ENCODE results near the gene CRY1.
"Not testable (repeated sequence)": the region's sequence is repeated elsewhere in the genome, so short reads cannot be mapped to it uniquely, and the experiment has no call there.

CRY1 gene

DNA sequence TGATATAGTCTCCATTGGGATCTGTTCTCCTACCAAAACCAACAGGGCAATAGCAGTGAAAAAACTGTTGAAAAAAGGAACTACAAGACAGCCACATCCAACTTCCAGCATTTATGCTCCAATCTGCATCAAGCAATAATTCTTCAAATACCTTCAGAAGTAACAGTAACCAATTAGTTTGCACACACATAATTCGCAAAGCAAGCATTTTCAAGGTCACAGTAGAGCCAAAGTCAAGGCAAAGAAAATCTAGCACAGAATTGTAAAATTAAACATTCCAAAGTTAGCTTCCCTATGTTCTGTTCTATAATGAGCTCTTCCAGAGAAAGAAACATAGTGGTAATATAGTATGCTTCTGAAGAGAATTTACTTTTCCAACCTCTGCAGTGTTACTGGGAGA, 95.4 kb downstream of the CRY1 start:
- no peak for DNase-seq

DNA sequence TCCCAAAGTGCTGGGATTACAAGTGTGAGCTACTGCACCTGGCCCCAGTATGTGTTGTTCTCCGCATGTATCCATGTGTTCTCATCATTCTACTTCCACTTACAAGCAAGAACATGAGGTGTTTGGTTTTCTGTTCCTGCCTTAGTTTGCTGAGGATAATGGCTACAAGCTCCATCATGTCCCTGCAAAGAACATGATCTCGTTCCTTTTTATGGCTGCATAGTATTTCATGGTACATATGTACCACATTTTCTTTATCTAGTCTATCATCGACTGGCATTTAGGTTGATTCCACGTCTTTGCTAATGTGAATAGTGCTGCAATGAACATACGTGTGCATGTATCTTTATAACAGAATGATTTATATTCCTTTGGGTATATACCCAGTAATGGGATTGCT, 97.2 kb downstream of the CRY1 start:
- DNase-seq = not testable (repeated sequence)

DNA sequence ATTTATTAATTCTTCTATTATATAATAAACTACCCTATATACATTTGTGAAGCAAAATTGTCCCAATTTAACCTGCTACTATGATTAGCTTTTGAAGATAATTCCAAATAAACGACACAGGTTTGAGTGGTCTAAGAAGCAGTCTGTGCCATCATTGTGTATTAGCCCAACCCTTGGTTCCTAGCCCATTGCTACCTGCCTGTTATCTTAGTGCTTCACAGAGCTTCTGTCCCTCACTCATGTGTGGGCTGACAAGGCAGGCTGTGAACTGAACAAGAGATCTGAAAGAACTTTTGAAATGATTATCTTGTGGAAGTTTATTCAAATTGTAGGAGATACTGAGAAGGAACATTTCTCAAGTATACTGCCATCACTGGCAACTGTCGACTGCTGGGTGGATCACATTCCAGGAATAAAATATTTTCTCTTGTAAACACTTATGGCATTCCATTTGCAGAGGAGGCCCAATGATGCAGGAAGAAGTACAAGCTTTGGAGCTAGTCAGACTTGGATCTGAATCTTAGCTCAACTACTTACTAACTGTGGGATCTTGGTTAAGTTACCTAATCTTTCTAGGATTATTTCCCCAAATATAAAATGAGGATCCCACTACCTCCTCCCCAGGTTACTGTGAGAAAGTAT, 98.6 kb downstream of the CRY1 start:
- no peak for DNase-seq

- no peak for DNase-seq
These were observed 105.5 kb downstream of the CRY1 start for GRCh38 chr12:106987846-106988245.

DNA sequence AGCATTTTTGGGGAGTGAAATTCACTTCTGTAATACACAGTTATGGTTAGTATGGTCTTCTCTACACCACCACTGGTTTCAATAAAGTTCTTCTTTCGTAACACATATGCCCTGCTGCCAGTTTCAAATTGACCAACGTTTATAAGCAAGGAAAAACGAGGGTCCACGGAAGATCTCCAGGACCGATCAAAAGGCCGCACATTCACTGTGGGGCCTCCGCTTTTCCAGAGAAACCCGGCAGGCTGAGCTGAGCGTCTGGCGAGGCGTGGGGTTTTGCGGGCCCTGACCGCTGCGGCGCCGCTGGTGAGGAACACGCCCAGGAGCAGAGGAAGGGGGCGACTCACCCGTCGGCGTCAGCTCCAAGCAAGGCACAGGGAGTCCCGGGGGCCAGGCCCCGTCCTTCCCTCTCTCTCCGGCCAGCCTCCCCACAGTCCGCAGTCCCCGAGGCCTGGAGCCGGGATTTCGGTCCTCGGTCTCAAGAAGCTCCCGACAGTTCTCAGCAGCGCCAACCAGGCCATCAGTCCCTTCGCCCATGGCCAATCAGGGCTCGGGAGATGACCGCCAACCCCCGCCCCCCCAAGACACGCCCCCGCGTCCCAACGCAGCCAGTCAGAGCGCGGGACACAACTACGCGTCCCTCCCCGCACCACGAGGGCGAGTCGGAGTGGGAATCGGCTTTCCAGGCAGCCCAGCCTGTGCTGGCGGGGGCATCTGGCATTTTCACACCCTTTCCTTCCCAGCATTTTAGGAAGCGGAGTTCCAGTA, 106.5 kb downstream of the CRY1 start, which contains the start of gene MTERF2:
Gene MTERF2 (minus strand): TSS at position 522 of the 765 bp plus-strand sequence. CDS start 8,432 bp downstream, outside the sequence.
- DNase-seq = peak; percentile 56

DNA sequence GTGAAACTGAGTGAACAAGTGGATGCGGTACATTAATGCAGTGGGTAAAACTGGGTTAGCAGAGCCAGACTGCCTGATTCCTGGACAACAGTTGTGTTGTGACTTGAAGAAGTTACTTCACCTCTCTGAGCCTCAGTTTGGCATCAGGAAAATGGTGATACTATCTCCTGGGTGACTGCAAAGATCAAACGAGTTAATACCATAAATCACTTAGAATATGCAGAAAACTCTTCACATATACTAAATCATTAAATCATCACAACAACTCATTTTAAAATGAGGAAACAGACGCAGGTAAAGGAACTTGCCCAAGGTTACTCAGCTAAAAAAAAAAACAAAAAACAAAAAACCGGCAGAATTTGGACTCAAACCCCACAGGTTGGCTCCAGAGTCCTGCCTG, 107.2 kb downstream of the CRY1 start:
- DNase-seq = no peak

GRCh38 chr12:106985479-106985878, 107.9 kb downstream of the CRY1 start:
- DNase-seq = no peak

- DNase-seq = no peak
These were observed 108.7 kb downstream of the CRY1 start for GRCh38 chr12:106984588-106985137.

GRCh38 chr12:106982229-106982628, 111.1 kb downstream of the CRY1 start:
- DNase-seq = no peak

DNA sequence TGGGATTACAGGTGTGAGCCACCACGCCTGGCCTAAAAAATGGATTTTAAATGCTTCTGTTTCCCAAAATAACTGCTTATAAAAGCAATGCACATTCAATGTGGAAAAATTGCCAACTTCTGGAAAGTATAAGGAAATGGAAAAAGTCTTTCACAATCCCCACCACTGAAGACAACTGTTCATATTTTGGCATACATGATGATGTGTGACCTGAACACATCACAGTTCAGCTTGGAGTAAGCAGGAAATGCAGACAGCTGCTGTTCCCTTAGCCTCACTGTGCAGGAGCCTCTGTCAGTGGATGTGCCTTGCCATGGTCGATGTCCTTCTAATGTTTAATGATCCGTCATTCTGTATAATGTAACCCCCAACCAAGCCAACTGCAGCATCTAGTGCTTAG, 111.6 kb downstream of the CRY1 start:
- no peak for DNase-seq

- DNase-seq = no peak
These were observed 112.4 kb downstream of the CRY1 start for GRCh38 chr12:106980944-106981343.

DNA sequence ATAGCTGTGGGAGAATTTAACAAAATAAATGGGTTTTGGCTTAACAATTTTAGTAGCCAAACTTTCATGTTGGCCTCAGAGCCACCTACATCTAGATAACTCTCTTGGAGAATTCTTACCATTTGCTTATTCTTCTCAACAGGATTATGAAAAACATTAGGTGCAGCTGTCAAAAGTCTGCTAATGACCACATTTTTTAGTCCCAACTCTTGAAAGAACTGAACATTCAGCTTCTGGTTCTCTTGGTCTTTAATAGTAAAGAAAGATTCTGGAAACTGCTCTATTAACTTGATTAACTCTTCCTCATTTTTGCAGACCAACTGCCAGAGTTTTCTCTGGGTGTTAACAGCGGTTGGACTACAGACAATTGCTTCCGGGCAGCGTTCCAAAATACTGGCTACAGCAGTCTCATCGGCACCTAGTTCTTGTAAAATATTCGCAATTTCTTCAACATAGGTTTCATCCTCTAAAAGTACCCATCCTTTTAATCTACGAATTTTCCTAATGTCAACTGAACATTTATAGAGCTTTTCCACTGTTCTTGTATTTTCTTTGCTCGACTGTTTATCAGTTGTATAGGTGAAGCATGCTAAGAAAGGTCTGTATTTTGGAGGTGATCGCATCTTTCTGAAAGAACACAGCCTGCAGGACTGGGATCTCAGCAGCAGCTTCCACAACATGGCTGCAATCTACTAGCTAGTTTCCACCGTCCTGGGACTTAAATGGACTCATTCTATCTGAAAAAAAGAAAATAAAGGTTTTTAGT, 115.1 kb downstream of the CRY1 start:
- DNase-seq = no peak

DNA sequence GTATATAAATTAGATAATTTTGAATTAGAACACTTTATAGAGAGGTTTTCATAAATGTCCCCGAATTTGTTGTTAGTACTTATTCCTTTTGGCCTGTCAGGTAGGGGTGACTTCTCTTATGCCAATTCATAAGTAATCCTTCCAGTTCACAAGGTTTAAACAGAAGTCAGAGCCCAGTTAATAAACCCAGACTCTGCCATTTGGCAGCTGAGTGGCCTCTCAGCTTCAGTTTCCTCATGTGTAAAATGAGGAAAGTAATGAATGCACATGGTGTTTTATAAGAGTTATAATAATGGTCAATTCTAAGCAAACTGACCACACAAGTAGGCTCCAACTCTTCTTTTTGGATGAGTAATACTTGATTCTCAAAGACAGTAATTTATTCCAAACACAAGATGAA, 116.7 kb downstream of the CRY1 start:
- DNase-seq = no peak

DNA sequence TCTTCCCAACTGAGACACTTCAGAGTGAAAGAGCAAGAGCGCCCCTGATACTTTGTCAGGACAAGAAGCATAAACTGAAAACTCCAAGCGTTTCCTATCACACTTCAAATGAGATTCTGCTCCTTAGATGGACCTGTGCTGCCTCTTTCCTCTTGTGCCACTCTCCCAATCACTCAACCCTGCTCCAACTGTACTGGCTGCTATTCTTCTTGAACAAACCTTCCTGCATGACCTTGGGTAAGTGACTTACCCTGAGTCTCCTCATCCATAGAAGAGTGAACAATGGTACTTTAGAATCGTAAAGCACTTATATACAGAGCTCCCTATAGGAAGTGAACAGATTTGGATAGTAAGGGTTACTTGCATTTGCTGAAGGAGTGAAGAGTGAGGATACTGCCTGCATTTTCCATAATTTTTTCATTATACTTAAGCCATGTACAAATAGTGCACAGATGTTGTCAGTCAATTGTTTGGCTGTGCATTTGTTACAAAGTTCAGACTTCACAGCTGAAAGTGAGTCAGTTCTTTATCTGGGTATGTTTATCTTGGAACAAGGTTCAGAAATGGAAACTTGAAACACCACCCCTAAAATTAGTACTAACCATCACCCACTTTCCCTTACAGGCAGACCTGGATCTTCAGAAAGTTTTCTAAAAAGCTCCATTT, 117.2 kb downstream of the CRY1 start:
- no peak for DNase-seq

GRCh38 chr12:106975098-106975497, 118.3 kb downstream of the CRY1 start:
- no peak for DNase-seq

DNA sequence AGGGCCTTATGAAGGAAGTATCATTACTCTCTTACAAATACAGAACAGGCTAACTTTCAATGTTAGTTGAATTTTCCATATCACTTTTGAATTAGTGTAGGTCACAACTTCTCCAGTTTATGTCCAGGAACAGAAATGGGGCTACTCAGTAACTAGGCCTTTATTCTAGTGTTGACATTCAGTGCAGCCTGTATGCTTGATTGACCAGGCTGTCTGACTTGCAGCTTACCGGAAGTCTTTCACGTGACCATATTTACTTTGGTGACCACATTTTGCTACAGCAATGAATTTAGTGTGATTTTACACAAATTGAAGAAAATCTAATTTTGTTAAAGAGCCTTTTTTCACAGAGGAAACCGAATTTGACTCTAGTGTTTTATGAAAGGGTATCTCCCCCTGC, 118.8 kb downstream of the CRY1 start:
- no peak for DNase-seq

DNA sequence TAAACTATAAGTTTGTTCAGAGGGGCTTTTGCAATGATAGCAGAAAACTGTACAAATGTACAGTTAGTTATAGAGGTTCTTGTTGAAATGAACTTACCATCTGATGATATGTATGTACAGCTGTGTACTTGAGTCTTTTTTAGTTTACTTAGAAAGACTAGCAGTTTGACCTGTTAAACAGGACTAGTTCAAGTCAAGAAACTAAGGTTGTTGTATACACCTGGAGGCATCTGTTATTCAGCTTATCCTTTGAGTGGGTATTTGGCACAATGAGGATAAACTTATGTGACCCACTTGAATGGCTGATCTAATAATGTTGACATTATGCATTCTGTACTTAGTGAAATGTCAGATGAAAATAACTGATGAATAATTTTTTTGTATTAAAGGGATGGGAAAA, 119.8 kb downstream of the CRY1 start:
- no peak for DNase-seq

DNA sequence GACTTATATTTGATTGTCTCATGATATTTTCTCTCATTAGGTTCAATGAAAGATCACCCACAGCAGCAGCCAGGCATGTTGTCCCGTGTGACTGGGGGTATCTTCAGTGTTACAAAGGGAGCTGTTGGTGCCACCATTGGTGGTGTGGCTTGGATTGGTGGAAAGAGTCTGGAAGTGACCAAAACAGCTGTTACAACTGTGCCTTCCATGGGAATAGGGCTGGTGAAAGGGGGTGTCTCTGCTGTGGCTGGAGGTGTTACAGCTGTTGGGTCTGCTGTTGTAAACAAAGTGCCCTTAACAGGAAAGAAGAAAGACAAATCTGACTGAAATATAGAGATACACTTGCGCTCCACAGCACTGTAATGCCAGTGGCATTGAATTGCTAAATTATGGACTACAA, 122.3 kb downstream of the CRY1 start:
- DNase-seq = no peak

DNA sequence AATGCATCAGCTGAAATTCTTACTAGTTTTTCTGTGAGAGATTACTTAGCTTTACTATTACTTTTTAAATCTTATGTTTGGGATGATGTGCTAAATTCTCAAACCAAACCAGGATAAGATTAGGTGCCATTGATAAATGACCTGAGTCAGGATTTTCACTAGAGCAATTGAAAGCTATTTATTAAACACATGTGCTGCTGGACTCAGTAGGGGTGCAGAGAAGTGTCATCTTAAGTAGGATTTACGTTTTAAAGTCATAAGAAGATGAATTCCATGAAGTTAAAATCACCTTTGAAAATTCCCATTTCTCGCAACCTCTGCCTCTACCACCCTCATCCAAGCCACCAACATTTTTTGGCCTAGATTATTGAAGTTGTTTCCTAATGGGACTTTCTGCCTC, 128.8 kb downstream of the CRY1 start:
- no peak for DNase-seq

DNA sequence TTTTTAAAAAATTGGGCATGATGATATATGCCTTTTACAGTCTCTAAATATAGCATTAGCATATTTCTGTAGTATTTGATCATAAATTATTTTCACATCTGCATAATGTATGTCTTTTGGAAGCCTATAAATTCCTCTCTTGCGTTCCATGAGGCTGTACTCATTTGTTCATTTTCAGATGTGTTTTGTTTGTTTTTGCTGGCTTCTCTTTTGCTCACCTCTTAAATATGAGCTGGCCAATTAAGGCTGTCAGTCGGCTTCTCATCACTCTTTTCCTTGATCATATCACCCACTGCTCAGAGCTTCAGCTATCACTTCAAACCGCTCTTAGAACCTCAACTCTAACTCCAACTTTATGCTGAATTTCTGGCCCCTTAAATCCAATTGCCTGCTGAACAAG, 131.1 kb downstream of the CRY1 start:
- no peak for DNase-seq

- no peak for DNase-seq
These were observed 132.9 kb downstream of the CRY1 start for GRCh38 chr12:106960443-106960842.

DNA sequence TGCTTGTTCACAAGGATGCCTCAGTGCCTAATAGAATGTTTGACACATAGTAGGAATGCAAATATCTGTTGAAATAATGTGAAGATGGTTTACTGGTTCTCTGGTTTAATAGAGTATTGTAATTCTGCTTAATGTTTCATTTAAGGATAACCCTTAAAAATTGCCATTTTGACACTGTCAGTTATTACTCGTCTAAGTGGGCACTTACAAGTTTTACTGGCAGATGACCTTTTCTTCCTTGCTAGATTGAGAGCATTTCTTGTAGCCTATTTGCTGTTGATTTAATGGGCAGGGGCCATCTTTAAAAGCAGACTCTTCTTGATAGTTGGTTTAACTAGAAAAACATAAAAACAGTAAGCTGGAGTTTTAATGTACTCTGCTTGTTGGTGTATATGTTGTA, 135.8 kb downstream of the CRY1 start:
- no peak for DNase-seq

GRCh38 chr12:106956048-106956578, 137.2 kb downstream of the CRY1 start:
- DNase-seq = no peak

All from NCI-H1436 treated with DMSO at 0.1 percent for 48 hours (cell line).